Esophagus squamous epithelium (tissue), 5 donors: ENCODE results near the gene CNTNAP5. TPM values are rescaled to one million over a fixed set of nuclear protein-coding genes. Genes with fewer than 3 reads are reported as not detected.

Experiments
- DNase-seq: peaks from one replicate; lab custom pipeline; 2025; lab: John Stamatoyannopoulos, UW
- H3K27ac ChIP-seq, 4 donors: fragments of 200-600 bp; sonication (generic); one replicate each; pipeline ENCODE4 v1.5.1; 2016 to 2019; ENCODE audit warnings: mild to moderate bottlenecking in 1 of 4
- H3K27me3 ChIP-seq, 4 donors: fragments of 200-600 bp; sonication (generic); 1 replicate in 3 of 4; 2 replicates in 1 of 4; pipeline versions ENCODE4 v1.5.1 to v1.6.0; 2017 to 2021; ENCODE audit warnings: antibody characterized with exemption in 1 of 4
- H3K36me3 ChIP-seq, 3 donors: fragments of 200-600 bp; sonication (generic); one replicate each; pipeline ENCODE4 v1.5.1; 2016 to 2019
- H3K4me1 ChIP-seq, 3 donors: fragments of 200-600 bp; sonication (generic); one replicate each; pipeline ENCODE4 v1.5.1; 2017 to 2019
- H3K4me3 ChIP-seq, 4 donors: fragments of 200-600 bp; sonication (generic); 1 replicate in 3 of 4; 2 replicates in 1 of 4; pipeline ENCODE4 v1.5.1; 2016 to 2019; ENCODE audit warnings: mild to moderate bottlenecking in 2 of 4, moderate library complexity in 1 of 4
- H3K9me3 ChIP-seq, 3 donors: fragments of 200-600 bp; sonication (generic); one replicate each; pipeline ENCODE4 v1.5.1; 2016 to 2019
- CTCF ChIP-seq, 6 experiments: fragments of 450-650 bp in 4 of 6; fragments of 200-600 bp in 2 of 6; sonication (generic) in 2 of 6; IDR thresholded peaks; one replicate each; pipeline ENCODE4 v1.5.1; 2016 to 2019; ENCODE audit warnings: antibody characterized with exemption in 6 of 6, mild to moderate bottlenecking in 4 of 6, moderate library complexity in 4 of 6
- POLR2A ChIP-seq, 4 donors: fragments of 450-650 bp; IDR thresholded peaks; one replicate each; pipeline ENCODE4 v1.6.1; 2017; ENCODE audit warnings: antibody characterized with exemption in 4 of 4, mild to moderate bottlenecking in 4 of 4, moderate library complexity in 3 of 4
- WGBS, 2 donors: methylation state at CpG; one replicate each; pipeline ENCODE4 v1.1.5; 2018; 5-methylcytosine and 5-hydroxymethylcytosine counted together
- intact Hi-C: fragments of 100-400 bp; cut with DNase I; formaldehyde crosslinking; loops from one replicate; pipeline ENCODE4 v1.15.0; 2022
- total RNA-seq, 4 donors: library from RNA; depleted of rRNA; stranded (reverse); fragments of >200 nt; gene quantifications; one replicate each; pipeline ENCODE4 v1.1.0, GENCODE V29; 2016
- donor health status: DM: yes; HTN: yes; CAD: no.

CNTNAP5 gene
- total RNA-seq, 4 donors from 2014 or later, result not detected

- no peak for DNase-seq
- Histone ChIP-seq H3K4me3 (no peak overlapping the region), H3K36me3 (no peaks in the 10 kb centered on the region), H3K9me3 (no peaks in the 10 kb centered on the region), H3K27me3 (no peaks in the 10 kb centered on the region), H3K27ac (no peak overlapping the region), H3K4me1 (no peaks in the 10 kb centered on the region)
- WGBS, 2 donors, result 53 to 63% methylated on average over 2 of the region's 2 CpGs
- intact Hi-C loops, result no loop called here
- no peak for TF ChIP-seq POLR2A (IDR thresholded peaks at IDR 0.05)
- TF ChIP-seq CTCF (IDR thresholded peaks at IDR 0.05), result no peak
Measured at GRCh38 chr2:124908411-124908810, 883.3 kb downstream of the CNTNAP5 start.

GRCh38 chr2:124911560-124911959 is 886.5 kb downstream of the CNTNAP5 start:
- H3K36me3 ChIP-seq, result no peaks in the 10 kb centered on the region
- no peak overlapping the region for H3K27ac ChIP-seq
- DNase-seq, result no peak
- H3K9me3 ChIP-seq, result no peaks in the 10 kb centered on the region
- H3K27me3 ChIP-seq, result no peaks in the 10 kb centered on the region
- no peak for TF ChIP-seq CTCF (IDR thresholded peaks at IDR 0.05)
- TF ChIP-seq POLR2A (IDR thresholded peaks at IDR 0.05), result no peak
- no peak overlapping the region for H3K4me3 ChIP-seq
- H3K4me1 ChIP-seq, result no peaks in the 10 kb centered on the region
- WGBS, 2 donors, result 54 to 55% methylated on average over 3 to 5 of the region's 5 CpGs
- intact Hi-C loops, result no loop called here

GRCh38 chr2:124913868-124914267 is 888.8 kb downstream of the CNTNAP5 start:
- 65 to 73% methylated on average over 9 of the region's 9 CpGs for WGBS, 2 donors
- Histone ChIP-seq H3K36me3 (no peaks in the 10 kb centered on the region), H3K27ac (no peak overlapping the region), H3K4me3 (no peak overlapping the region), H3K9me3 (no peaks in the 10 kb centered on the region), H3K4me1 (no peaks in the 10 kb centered on the region), H3K27me3 (no peaks in the 10 kb centered on the region)
- no peak for DNase-seq
- TF ChIP-seq CTCF (IDR thresholded peaks at IDR 0.05) (no peak), POLR2A (IDR thresholded peaks at IDR 0.05) (no peak)
- intact Hi-C loops, result no loop called here

GRCh38 chr2:124915567-124915966 is 890.5 kb downstream of the CNTNAP5 start:
- 87 to 88% methylated on average over 1 of the region's 1 CpG for WGBS, 2 donors

GRCh38 chr2:124919296-124919695 is 894.2 kb downstream of the CNTNAP5 start:
- no peaks in the 10 kb centered on the region for H3K36me3 ChIP-seq
- WGBS, 2 donors, result 74 to 78% methylated on average over 2 of the region's 2 CpGs
- TF ChIP-seq POLR2A (IDR thresholded peaks at IDR 0.05) (no peak), CTCF (IDR thresholded peaks at IDR 0.05) (no peak)
- DNase-seq, result no peak
- no peak overlapping the region for H3K27ac ChIP-seq
- H3K4me3 ChIP-seq, result no peak overlapping the region
- intact Hi-C loops, result no loop called here
- no peaks in the 10 kb centered on the region for H3K4me1 ChIP-seq
- no peaks in the 10 kb centered on the region for H3K27me3 ChIP-seq
- no peaks in the 10 kb centered on the region for H3K9me3 ChIP-seq

More at GRCh38 chr2:124915567-124915966, 890.5 kb downstream of the CNTNAP5 start:
- Histone ChIP-seq H3K36me3 (no peaks in the 10 kb centered on the region), H3K4me1 (no peaks in the 10 kb centered on the region), H3K27me3 (no peaks in the 10 kb centered on the region), H3K9me3 (no peaks in the 10 kb centered on the region), H3K27ac (no peak overlapping the region), H3K4me3 (no peak overlapping the region)
- DNase-seq, result no peak
- no peak for TF ChIP-seq CTCF (IDR thresholded peaks at IDR 0.05)
- no peak for TF ChIP-seq POLR2A (IDR thresholded peaks at IDR 0.05)
- intact Hi-C loops, result no loop called here
